Left ventricle myocardium inferior (tissue), 1 donor: Measurements from ENCODE around the gene PRMT6. TPM values are rescaled to one million over a fixed set of nuclear protein-coding genes. Genes with fewer than 3 reads are reported as not detected.
A peak's percentile ranks its signal among the peaks of the same experiment; 100 is the strongest.

ENCODE experiments used
- DNase-seq: peaks from one replicate; pipeline ENCODE4 v3.0.0-alpha.2; 2020
- H3K27ac ChIP-seq: fragments of 200-600 bp; replicated peaks from 2 replicates; pipeline ENCODE4 v1.8.0; 2021
- H3K27me3 ChIP-seq: fragments of 200-600 bp; 2 replicates; pipeline ENCODE4 v1.8.0; 2021; ENCODE audit warnings: low read depth
- H3K36me3 ChIP-seq: fragments of 200-600 bp; 2 replicates; pipeline ENCODE4 v1.8.0; 2021
- H3K4me1 ChIP-seq: fragments of 200-600 bp; 2 replicates; pipeline ENCODE4 v1.8.0; 2021
- H3K4me3 ChIP-seq: fragments of 200-600 bp; 2 replicates; pipeline ENCODE4 v1.8.0; 2021; ENCODE audit warnings: mild to moderate bottlenecking, moderate library complexity
- H3K9me3 ChIP-seq: fragments of 200-600 bp; replicated peaks from 2 replicates; pipeline ENCODE4 v1.8.0; 2021
- CTCF ChIP-seq: fragments of 200-600 bp; IDR thresholded peaks from 2 replicates; pipeline ENCODE4 v1.8.0; 2021; ENCODE audit warnings: antibody characterized with exemption, mild to moderate bottlenecking, borderline replicate concordance
- intact Hi-C: fragments of 100-400 bp; cut with micrococcal nuclease; formaldehyde crosslinking; loops from one replicate; pipeline ENCODE4 v1.11.0; 2022
- long read RNA-seq: library from polyadenylated mRNA; unstranded; transcript quantifications from one replicate; pipeline ENCODE4 v2.0.0, GENCODE V29; 2021
- total RNA-seq: library from RNA; stranded (reverse); fragmentation: NEBNext Ultra II Directional; extraction: Animal tissue kit (Norgen Biotek cat#: 25700); gene quantifications from one replicate; pipeline ENCODE4 v1.2.1, GENCODE V29; 2021
- donor health status: DM: no; HTN: yes; CAD: no; lungs with severe emphysema.

PRMT6 gene
- total RNA-seq: 4.1 TPM
- long read RNA-seq, transcript PRMT6-201 (1 exons, 2,616 nt): major isoform, 13 of 13 reads
- long read RNA-seq, partial matches to known transcripts: 0 of 13 reads
- long read RNA-seq, other reads (novel, unspliced or antisense): 0 of 13 reads

GRCh38 chr1:107056426-107057196, at the start of gene PRMT6:
Gene PRMT6 (plus strand): TSS chr1:107056674. CDS start chr1:107056716, 42 bp downstream.
- H3K4me3 ChIP-seq: peak within 1 kb of the TSS; percentile 89
- peak within 1 kb of the TSS; percentile 89 for H3K27ac ChIP-seq
- H3K36me3 ChIP-seq: peaks cover 16% of the 10 kb centered on the region
- no peak for TF ChIP-seq CTCF
- no peaks in the 10 kb centered on the region for H3K9me3 ChIP-seq
- intact Hi-C loops: no loop called here
- peak; percentile 85 for DNase-seq
- H3K4me1 ChIP-seq: peaks cover 29% of the 10 kb centered on the region
- no peaks in the 10 kb centered on the region for H3K27me3 ChIP-seq

DNA sequence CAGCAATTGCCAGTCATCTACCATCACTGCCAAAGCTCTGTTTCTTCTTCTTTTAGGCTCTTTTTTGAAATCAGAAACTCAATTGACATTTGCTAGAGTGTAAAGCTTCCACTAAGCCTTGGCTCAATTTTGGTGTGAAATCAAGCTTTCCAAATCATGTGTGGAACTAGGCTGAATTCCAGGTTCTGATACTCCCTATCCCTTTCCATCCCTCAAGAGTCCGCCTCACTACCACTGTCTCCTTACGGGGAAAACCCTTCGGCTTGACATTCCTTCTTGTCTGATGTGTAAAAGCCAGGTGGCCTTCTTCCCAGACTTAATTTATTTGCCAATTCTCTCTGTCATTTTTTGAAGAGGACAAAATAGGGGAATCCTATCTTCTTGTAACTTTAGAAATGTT, 47.2 kb upstream of the PRMT6 start:
- no peak overlapping the region for H3K4me3 ChIP-seq
- H3K27me3 ChIP-seq: no peaks in the 10 kb centered on the region
- no peak for DNase-seq
- intact Hi-C loops: no loop called here
- no peaks in the 10 kb centered on the region for H3K9me3 ChIP-seq
- TF ChIP-seq CTCF: no peak
- no peak overlapping the region for H3K27ac ChIP-seq
- no peaks in the 10 kb centered on the region for H3K4me1 ChIP-seq
- H3K36me3 ChIP-seq: no peaks in the 10 kb centered on the region

DNA sequence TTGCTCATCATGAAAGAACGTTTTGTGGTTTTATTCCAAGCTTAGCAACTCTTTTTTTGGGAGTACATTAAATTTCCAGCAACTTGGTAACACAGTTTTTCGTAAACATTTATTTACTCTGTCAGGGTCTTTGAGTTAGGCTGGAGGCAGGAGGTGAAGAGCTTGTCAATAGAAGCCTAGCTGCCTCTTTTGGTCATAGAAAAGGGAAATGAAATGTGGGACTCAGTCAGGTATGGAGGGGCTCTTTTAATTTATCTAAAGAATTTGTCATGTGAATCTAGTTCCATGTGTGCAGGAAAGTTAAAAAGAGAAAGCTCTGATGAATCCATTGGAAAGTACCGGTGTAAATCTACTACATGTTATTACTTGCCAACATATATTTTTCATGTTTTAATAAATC, 45.9 kb upstream of the PRMT6 start:
- no peak for TF ChIP-seq CTCF
- Histone ChIP-seq H3K27ac (no peak overlapping the region), H3K36me3 (no peaks in the 10 kb centered on the region), H3K4me1 (no peaks in the 10 kb centered on the region), H3K27me3 (no peaks in the 10 kb centered on the region), H3K4me3 (no peak overlapping the region), H3K9me3 (no peaks in the 10 kb centered on the region)
- intact Hi-C loops: no loop called here
- no peak for DNase-seq

DNA sequence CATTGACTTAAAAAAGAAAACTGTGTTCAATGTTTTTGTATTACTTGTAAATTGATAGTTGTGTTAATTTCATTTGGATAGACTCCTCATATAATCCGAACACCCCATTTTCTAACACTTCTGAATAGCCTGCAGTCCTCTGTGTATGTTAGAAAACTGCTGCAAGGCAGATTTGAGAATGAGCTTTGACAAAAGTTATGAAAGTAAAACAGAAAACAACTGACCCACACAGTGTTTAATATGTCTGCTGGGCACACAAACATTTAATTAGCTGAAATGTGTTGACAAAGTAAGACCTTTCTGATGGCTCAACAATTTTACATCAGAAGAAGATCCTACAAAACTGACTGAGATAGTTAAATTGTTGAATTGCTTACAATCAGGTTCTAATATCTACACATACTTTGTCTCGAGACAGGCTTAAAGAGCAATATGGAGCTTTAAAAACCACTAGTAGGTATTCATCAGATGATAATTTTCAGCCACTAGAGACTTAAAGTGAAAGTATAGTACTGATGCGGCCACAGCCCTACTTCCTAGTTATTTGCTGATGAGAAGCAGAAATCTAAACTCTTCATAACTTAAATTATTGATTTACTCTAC, 40.0 kb upstream of the PRMT6 start:
- H3K36me3 ChIP-seq: no peaks in the 10 kb centered on the region
- no peak for TF ChIP-seq CTCF
- H3K4me1 ChIP-seq: no peaks in the 10 kb centered on the region
- no peaks in the 10 kb centered on the region for H3K9me3 ChIP-seq
- no peak overlapping the region for H3K4me3 ChIP-seq
- no peaks in the 10 kb centered on the region for H3K27me3 ChIP-seq
- intact Hi-C loops: no loop called here
- no peak for DNase-seq
- no peak overlapping the region for H3K27ac ChIP-seq

GRCh38 chr1:107018445-107018844, 38.0 kb upstream of the PRMT6 start:
- DNase-seq: no peak
- Histone ChIP-seq H3K4me1 (no peaks in the 10 kb centered on the region), H3K9me3 (no peaks in the 10 kb centered on the region), H3K27ac (no peak overlapping the region), H3K4me3 (no peak overlapping the region), H3K36me3 (no peaks in the 10 kb centered on the region), H3K27me3 (no peaks in the 10 kb centered on the region)
- TF ChIP-seq CTCF: no peak
- intact Hi-C loops: no loop called here
